ENCODE results near the gene BTNL3. TPM values are rescaled to one million over a fixed set of nuclear protein-coding genes. Genes with fewer than 3 reads are reported as not detected.
A peak's percentile ranks its signal among the peaks of the same experiment; 100 is the strongest.

The BTNL3 gene
- total and polyA plus RNA-seq, 10 donors = 0.09 to 2.4 (median 0.53) TPM; not detected in 2

- Histone ChIP-seq H3K9me3 (no peaks in the 10 kb centered on the region), H3K27ac (peak overlapping the region in 5 of 8 donors; percentile 81 to 89 (median 88)), H3K36me3 (peaks cover 0 to 8% (median 0%) of the 10 kb centered on the region in 6 donors), H3K27me3 (replicated peaks in 1 of 7) (peaks cover 0 to 100% (median 46%) of the 10 kb centered on the region in 7 donors), H3K4me3 (peak overlapping the region in 5 of 8 donors; percentile 10 to 80 (median 63)), H3K4me1 (peaks cover 0 to 86% (median 36%) of the 10 kb centered on the region in 6 donors)
- no peak for TF ChIP-seq CTCF (IDR thresholded peaks at IDR 0.05 in 8 of 11, conservative IDR thresholded peaks at IDR 0.05 in 3 of 11)
- TF ChIP-seq POLR2A (IDR thresholded peaks at IDR 0.05) = no peak
- peak in 2 of 3 donors; percentile 9 to 69 for TF ChIP-seq POLR2AphosphoS5 (IDR thresholded peaks at IDR 0.05)
- 38 to 50% (median 43%) methylated on average over 5 to 7 of the region's 7 CpGs for WGBS, 5 donors
- intact Hi-C loops (cut with DNase I; ENCODE audit: low total_unique reads) = no loop called here
- DNase-seq = no peak
These were observed 66.3 kb downstream of the BTNL3 start for GRCh38 chr5:181054871-181055459.

Small RNAs within 50 kb of the gene (microRNA-seq; reads per million reads assigned to microRNA genes)
- 0 reads per million in 3 donors for gene MIR8089

Small RNAs within 50 kb of the gene (small RNA-seq; reads per million reads assigned to genes)
- gene MIR8089 = 0 reads per million in 4 donors
- gene RNU6-1036P = 0 reads per million in 4 donors
- gene RPS29P12 = 0 reads per million in 4 donors

Other genes with a start within 250 kb of the BTNL3 start
- not detected for gene OR2Y1, start 248.8 kb upstream of the BTNL3 start, total RNA-seq
- gene OR2Y1, start 248.8 kb upstream of the BTNL3 start, polyA plus RNA-seq = not detected
- gene MGAT1, start 186.0 kb upstream of the BTNL3 start, total RNA-seq = 100 to 1,000 TPM; 182 to 270 (median 252) TPM
- 100 to 1,000 TPM in 1 of 3 donors, 10 to 100 TPM in 2; 61.2 to 164 (median 74.9) TPM for gene MGAT1, start 186.0 kb upstream of the BTNL3 start, polyA plus RNA-seq
- gene ZFP62, start 127.6 kb upstream of the BTNL3 start, total RNA-seq = 10 to 100 TPM; 26.0 to 31.5 (median 28.5) TPM
- gene ZFP62, start 127.6 kb upstream of the BTNL3 start, polyA plus RNA-seq = 10 to 100 TPM; 20.2 to 27.2 (median 22.0) TPM
- 1 to 10 TPM; 1.8 to 7.9 (median 5.2) TPM for gene BTNL8, start 89.7 kb upstream of the BTNL3 start, total RNA-seq
- under 1 TPM; 0.42 to 0.67 (median 0.58) TPM for gene BTNL8, start 89.7 kb upstream of the BTNL3 start, polyA plus RNA-seq
- 100 to 1,000 TPM in 1 of 7 donors, 10 to 100 TPM in 6; 41.6 to 123 (median 86.3) TPM for gene BTNL9, start 51.4 kb downstream of the BTNL3 start, total RNA-seq
- gene BTNL9, start 51.4 kb downstream of the BTNL3 start, polyA plus RNA-seq = 10 to 100 TPM; 17.2 to 91.1 (median 32.6) TPM
- gene OR2V1, start 142.3 kb downstream of the BTNL3 start, total RNA-seq = not detected
- not detected for gene OR2V1, start 142.3 kb downstream of the BTNL3 start, polyA plus RNA-seq
- not detected for gene OR2V2, start 158.7 kb downstream of the BTNL3 start, total RNA-seq
- not detected for gene OR2V2, start 158.7 kb downstream of the BTNL3 start, polyA plus RNA-seq
- 1 to 10 TPM in 6 of 7 donors, under 1 TPM in 1; 0.81 to 3.9 (median 1.9) TPM for gene TRIM7, start 216.3 kb downstream of the BTNL3 start, total RNA-seq
- 1 to 10 TPM; 1.0 to 1.3 (median 1.2) TPM for gene TRIM7, start 216.3 kb downstream of the BTNL3 start, polyA plus RNA-seq
- 10 to 100 TPM; 14.3 to 34.1 (median 26.6) TPM for gene TRIM41, start 234.4 kb downstream of the BTNL3 start, total RNA-seq
- 10 to 100 TPM; 12.5 to 25.0 (median 24.1) TPM for gene TRIM41, start 234.4 kb downstream of the BTNL3 start, polyA plus RNA-seq